Diencephalon (tissue), 1 donor: ENCODE measurements around the gene MGAT1. TPM values are rescaled to one million over a fixed set of nuclear protein-coding genes. Genes with fewer than 3 reads are reported as not detected.

ENCODE experiments used
- total RNA-seq: library from RNA; depleted of rRNA; stranded (reverse); fragments of >200 nt; gene quantifications from one replicate; pipeline ENCODE4 v1.2.3, GENCODE V29; 2014

Gene MGAT1
- 27.2 TPM for total RNA-seq

DNA sequence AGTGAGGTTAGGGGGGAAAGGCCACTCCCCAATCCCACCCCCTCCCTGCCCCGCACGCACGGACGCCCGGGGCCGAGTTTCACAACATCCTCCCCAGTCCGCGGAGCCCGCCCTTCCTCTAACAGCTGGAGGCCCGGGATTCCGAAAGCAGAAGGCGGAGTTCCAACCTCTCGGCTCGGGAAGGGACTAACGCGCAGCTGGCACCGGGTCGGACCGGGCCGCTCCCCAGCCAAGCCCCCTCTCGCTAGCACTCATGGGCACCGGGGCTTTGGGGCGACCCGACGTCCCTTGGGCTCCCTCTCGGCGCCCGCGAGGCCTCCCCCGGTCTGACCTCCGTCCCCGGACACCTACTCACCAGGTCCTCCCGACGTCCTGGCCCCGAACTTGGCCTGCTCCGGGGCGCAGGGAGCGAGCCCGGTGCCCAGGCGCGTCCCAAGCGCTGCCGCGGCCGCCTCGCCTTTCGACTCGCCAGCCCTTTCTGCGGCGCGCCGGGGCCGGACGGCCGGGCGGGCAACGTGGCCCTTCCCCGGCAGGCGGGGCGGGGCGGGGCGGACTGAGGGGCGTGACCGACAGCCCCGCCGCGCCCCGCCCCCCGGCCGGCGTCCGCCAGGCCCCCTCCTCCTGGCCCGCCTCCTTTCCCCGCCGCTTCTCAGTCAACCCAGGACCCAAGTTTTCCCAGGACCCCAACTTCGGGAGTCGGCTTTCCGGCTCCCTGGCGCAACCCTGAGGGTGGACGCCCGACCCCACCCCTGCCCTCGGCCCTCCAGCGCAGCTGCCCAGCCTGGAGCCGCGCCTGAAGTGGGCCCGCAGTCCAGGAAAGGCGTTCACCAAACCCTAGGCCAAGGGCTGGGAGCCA is at the start of gene MGAT1:
MGAT1 (minus strand) TSS at position 482 of the 856 bp plus-strand sequence. CDS start 9,835 bp downstream, outside the sequence.

DNA sequence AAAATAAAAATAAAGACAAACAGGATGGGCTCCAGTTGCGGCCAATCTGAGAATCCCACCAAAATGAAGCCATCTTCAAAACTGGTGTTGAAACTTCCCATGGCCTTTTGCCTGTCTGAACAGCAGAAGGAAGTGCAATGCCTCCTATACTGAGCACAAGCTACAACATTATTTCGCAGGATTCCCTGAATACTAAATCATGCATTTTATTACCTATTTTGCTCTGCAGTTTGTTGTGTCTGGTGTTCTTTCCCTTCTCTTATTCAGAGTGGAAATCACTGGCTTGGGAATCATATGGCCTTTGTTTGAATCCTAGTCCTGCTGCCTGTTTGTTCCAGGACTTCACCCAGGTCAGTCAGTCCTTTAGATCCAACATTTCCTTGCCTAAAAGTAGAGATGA is 62.6 kb downstream of the MGAT1 start, which contains the start of gene OR2Y1:
OR2Y1 (minus strand) TSS at position 101 of the 400 bp plus-strand sequence; CDS start at position 101, 0 bp downstream.

Other genes starting within 250 kb of the MGAT1 start
- gene SCGB3A1, start 211.3 kb downstream of the MGAT1 start, total RNA-seq: not detected
- gene FLT4, start 153.2 kb downstream of the MGAT1 start, total RNA-seq: 2.5 TPM
- not detected for gene OR2Y1, start 62.7 kb downstream of the MGAT1 start, total RNA-seq
- 39.2 TPM for gene ZFP62, start 58.5 kb upstream of the MGAT1 start, total RNA-seq
- not detected for gene BTNL8, start 96.4 kb upstream of the MGAT1 start, total RNA-seq
- not detected for gene BTNL3, start 186.0 kb upstream of the MGAT1 start, total RNA-seq
- 4.2 TPM for gene BTNL9, start 237.5 kb upstream of the MGAT1 start, total RNA-seq